Fibroblast of pulmonary artery (primary cell): ENCODE data around the gene ZSCAN4.

ENCODE experiments used
- DNase-seq: peaks from one replicate; pipeline ENCODE4 v3.0.0-alpha.2; 2010; ENCODE audit warnings: low read depth
- H3K4me3 ChIP-seq: replicated peaks from 2 replicates; pipeline ENCODE4 v1.5.1; 2011; ENCODE audit warnings: low read depth, mild to moderate bottlenecking, control low read depth, low read length, moderate library complexity
- TF ChIP-seq, protein P1 (sequence below): IDR thresholded peaks from 2 replicates; pipeline ENCODE4 v1.5.1; 2011; ENCODE audit warnings: mild to moderate bottlenecking, control low read depth, low read length, inconsistent platforms; ENCODE audit errors: missing control alignments

Gene ZSCAN4, protein sequence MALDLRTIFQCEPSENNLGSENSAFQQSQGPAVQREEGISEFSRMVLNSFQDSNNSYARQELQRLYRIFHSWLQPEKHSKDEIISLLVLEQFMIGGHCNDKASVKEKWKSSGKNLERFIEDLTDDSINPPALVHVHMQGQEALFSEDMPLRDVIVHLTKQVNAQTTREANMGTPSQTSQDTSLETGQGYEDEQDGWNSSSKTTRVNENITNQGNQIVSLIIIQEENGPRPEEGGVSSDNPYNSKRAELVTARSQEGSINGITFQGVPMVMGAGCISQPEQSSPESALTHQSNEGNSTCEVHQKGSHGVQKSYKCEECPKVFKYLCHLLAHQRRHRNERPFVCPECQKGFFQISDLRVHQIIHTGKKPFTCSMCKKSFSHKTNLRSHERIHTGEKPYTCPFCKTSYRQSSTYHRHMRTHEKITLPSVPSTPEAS

GRCh38 chr19:57668635-57669034 is at the start of gene ZSCAN4:
TSS of gene ZSCAN4 (plus strand) at chr19:57668935. CDS start at chr19:57676146, 7,211 bp downstream.
- no peak for DNase-seq
- no peak within 1 kb of the TSS for H3K4me3 ChIP-seq
- TF ChIP-seq, protein P1, sequence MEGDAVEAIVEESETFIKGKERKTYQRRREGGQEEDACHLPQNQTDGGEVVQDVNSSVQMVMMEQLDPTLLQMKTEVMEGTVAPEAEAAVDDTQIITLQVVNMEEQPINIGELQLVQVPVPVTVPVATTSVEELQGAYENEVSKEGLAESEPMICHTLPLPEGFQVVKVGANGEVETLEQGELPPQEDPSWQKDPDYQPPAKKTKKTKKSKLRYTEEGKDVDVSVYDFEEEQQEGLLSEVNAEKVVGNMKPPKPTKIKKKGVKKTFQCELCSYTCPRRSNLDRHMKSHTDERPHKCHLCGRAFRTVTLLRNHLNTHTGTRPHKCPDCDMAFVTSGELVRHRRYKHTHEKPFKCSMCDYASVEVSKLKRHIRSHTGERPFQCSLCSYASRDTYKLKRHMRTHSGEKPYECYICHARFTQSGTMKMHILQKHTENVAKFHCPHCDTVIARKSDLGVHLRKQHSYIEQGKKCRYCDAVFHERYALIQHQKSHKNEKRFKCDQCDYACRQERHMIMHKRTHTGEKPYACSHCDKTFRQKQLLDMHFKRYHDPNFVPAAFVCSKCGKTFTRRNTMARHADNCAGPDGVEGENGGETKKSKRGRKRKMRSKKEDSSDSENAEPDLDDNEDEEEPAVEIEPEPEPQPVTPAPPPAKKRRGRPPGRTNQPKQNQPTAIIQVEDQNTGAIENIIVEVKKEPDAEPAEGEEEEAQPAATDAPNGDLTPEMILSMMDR, result no peak

DNA sequence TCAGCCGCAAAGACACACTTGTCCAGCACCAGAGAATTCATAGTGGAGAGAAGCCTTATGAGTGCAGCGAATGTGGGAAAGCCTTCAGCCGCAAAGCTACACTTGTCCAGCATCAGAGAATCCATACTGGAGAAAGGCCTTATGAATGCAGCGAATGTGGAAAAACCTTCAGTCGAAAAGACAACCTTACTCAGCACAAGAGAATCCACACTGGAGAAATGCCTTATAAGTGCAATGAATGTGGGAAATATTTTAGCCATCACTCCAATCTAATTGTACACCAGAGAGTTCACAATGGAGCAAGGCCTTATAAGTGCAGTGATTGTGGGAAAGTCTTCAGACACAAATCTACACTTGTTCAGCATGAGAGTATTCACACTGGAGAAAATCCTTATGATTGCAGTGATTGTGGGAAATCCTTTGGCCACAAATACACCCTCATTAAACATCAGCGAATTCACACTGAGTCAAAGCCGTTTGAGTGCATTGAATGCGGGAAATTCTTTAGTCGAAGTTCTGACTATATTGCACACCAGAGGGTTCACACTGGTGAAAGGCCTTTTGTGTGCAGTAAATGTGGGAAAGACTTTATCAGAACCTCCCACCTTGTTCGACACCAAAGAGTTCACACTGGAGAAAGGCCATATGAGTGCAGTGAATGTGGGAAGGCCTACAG is 47.9 kb upstream of the ZSCAN4 start:
- no peak overlapping the region for H3K4me3 ChIP-seq
- TF ChIP-seq, protein P1, result no peak
- peak; percentile 35 for DNase-seq

DNA sequence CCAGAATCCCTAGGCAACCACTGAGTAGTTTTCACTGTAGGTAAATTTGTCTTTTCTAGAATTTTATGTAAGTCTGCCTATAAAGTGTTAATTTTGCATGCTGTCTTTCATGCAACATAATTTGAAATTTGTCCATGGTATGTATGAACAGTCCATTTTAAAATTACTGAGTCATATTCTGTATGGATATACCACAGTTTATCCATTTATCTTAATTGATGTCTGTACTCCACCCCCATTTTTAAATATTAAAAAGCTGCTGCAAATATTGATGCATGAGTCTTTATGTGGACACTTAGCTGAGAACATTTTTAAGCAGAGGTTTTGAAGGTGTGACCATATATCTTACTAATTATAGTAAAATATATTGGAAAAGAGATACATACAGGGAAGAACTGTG is 45.6 kb upstream of the ZSCAN4 start:
- TF ChIP-seq, protein P1, result no peak
- DNase-seq, result no peak
- no peak overlapping the region for H3K4me3 ChIP-seq

DNA sequence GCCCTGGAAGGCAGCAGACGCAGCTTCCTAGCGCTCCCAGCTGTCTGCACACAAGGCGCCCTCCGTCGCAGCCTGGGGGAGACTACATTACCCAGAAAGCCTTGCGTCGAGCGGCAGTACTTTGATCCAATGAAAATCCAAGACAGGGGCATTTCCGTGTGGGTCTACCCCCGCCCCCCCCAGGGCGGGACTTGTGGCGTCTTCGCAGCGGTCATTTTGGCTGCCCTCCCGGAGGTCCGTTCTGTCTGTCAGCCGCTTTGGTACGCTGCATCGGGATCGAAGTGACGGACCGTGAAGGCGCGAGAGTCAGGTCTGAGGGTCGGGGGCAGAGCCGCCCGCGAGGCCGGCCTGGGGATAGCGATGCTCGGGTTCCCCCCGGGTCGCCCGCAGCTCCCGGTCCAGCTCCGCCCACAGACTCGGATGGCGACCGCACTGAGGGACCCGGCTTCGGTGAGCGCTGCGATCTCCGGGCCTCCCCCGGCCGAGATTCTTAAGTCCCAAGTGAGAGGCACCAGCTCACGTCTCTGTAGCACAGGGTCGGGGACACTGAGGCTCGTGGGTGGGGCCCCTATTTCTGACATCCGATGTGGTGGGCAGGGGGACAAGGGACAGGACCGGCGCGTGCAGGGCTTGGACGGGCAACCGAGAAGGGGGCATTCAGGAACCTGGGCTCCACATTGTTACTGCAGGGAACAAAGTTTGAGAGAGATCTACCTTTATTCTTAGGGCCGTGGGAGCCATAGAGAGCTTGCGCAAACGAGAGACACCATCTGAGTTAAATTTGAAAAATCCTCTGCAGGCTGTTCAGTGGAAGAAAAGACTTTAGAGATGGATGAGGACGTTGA is 35.5 kb upstream of the ZSCAN4 start, which contains the start of gene ZNF211:
Gene ZNF211, plus strand, starts transcription at position 182 of the 845 bp plus-strand sequence. Its CDS starts 179 bp downstream, at position 361.
- DNase-seq, result peak; percentile 95
- peak within 1 kb of the TSS; percentile 88 for H3K4me3 ChIP-seq
- TF ChIP-seq, protein P1, result no peak

DNA sequence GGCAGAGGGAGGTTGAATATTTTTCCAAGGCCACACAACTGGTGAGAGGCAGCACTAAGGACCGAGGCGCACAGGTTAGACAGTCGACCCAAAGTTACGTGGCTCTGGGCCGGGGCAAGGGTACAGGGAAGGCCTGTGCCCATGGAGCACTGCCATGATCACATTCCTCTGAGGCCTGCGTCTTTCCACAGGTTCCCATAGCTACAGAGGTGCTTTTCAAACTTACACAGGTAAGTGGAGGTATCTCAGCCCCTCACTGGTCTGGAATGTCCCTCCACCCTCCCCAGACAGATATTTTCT is 35.0 kb upstream of the ZSCAN4 start:
- TF ChIP-seq, protein P1, result no peak
- no peak for DNase-seq
- peak overlapping the region; percentile 88 for H3K4me3 ChIP-seq

DNA sequence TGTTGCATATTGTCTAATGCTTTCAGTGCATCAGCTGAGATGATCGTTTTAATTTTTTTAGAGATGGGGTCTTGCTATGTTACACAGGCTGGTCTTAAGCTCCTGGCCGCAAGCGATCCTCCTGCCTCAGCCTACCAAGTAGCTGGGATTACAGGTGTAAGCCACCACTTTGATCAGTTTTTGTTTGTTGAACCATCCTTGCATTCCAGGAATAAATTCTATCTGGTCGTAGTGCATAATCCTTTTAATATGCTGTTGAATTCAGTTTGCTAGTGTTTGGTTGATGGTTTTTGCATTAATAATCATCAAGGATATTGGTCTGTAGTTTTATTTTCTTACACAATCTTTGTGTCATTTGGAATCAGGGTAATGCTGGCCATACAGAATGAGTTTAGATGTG is 31.4 kb upstream of the ZSCAN4 start:
- no peak overlapping the region for H3K4me3 ChIP-seq
- no peak for DNase-seq
- TF ChIP-seq, protein P1, result no peak
